ENCODE results near the gene AAMP. TPM values are rescaled to one million over a fixed set of nuclear protein-coding genes. Genes with fewer than 3 reads are reported as not detected.

AAMP gene
- total and polyA plus RNA-seq, 2 experiments from 2014 or later, result 90.8 to 203 TPM

DNA sequence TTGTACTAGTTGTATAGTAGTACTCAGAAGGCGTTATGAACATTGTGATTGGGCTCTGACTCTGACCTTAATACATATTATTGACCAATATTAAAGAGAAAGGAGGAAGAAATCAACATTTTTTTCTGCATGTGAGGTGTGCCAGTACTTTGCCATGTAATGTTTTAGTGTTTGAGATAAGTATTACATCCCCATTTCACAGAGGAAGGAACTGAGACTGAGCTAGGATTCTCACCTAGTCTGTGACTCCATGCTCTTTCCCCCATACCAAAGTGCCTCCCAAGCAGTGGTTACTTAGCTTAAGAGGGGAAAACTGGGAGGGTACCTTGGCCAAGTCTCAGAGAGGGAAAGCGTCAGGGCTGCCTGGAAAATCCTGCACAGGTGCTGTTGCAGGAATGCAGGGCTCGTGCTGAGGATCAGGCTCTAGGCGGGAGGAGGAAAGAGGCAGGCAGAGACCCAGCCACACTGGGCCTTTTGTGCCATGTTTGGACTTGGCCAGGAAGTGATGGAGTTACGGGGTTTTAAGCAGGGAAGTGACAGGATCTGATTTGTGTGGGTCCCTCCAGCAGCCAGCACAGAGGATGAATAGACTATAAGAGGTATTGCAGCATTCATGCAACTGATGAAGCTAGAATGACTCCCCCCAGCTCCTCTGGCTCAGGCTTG lies 2.1 kb upstream of the AAMP start (continued):
- TF ChIP-seq CTCF (conservative IDR thresholded peaks at IDR 0.05; ENCODE audit: low read depth in 2 of 2) (no peak), EZH2 (IDR thresholded peaks at IDR 0.05; ENCODE audit: low read depth, unreplicated experiment) (no peak), POLR2AphosphoS5 (IDR thresholded peaks at IDR 0.05; ENCODE audit: low read depth) (no peak), ZNF114 (CRISPR knock-in tag; IDR thresholded peaks at IDR 0.05) (no peak), STAT1 (IDR thresholded peaks at IDR 0.05; ENCODE audit: unreplicated experiment) (no peak), ETS1 (IDR thresholded peaks at IDR 0.05) (no peak), JUNB (IDR thresholded peaks at IDR 0.05; ENCODE audit: unreplicated experiment) (no peak), ZNF331 (CRISPR knock-in tag; IDR thresholded peaks at IDR 0.05; ENCODE audit: low read depth) (no peak), NANOG (IDR thresholded peaks at IDR 0.05; ENCODE audit: borderline replicate concordance) (no peak), EZH2phosphoT487 (IDR thresholded peaks at IDR 0.05; ENCODE audit: unreplicated experiment) (no peak)

DNA sequence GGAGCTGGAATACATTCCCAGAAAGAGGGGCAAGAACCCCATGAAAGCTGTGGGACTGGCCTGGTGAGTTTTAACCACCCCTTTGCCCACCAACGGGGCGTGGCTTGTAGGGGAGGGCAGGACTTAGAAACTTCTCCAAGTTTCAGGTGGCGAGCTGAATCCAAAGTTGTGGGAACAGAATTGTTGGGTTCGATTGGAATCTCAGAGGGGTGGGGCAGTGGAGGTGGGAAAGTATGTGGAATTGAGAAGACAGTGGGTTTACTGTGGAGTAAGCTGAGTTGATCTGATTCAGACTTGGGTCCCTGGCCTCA lies 1.5 kb upstream of the AAMP start:
- Mint-ChIP-seq H3K4me3 (peak overlapping the region; percentile 89), H3K4me1 (peaks cover 23% of the 10 kb centered on the region), H3K9me3 (no peaks in the 10 kb centered on the region), H3K27me3 (ENCODE audit: insufficient read depth, low read depth, poor library complexity) (peaks cover 15% of the 10 kb centered on the region), H3K27ac (no peak overlapping the region), H3K36me3 (ENCODE audit: low read depth) (peaks cover 37% of the 10 kb centered on the region)
- Histone ChIP-seq H3K27ac (ENCODE audit: low read depth) (no peak overlapping the region), H2AFZ (no peak overlapping the region), H3K36me3 (ENCODE audit: insufficient read depth) (peaks cover 10% of the 10 kb centered on the region), H3F3A (replicated peaks; ENCODE audit: low read depth) (no peaks in the 10 kb centered on the region), H3K9me2 (ENCODE audit: insufficient read depth) (no peaks in the 10 kb centered on the region), H3K79me2 (replicated peaks; ENCODE audit: insufficient read depth) (peaks cover 17% of the 10 kb centered on the region), H3K27me3 (ENCODE audit: insufficient read depth) (no peaks in the 10 kb centered on the region), H3K4me3 (peak overlapping the region; percentile 96), H3K4me1 (ENCODE audit: insufficient read depth) (peaks cover 13% of the 10 kb centered on the region), H3K4me2 (peak overlapping the region; percentile 98), H4K20me1 (replicated peaks; ENCODE audit: insufficient read depth) (no peaks in the 10 kb centered on the region; the same call in 1 of the 2 replicates)
- ATAC-seq (no peak), DNase-seq (ENCODE audit: low spot score) (peak; percentile 17)
- TF ChIP-seq EZH2 (IDR thresholded peaks at IDR 0.05; ENCODE audit: low read depth, unreplicated experiment), result no peak
- TF ChIP-seq ZNF114 (CRISPR knock-in tag; IDR thresholded peaks at IDR 0.05), result no peak

Measured in GM23338 (cell line).